H1 (cell line): ENCODE results near the gene KCNJ4.

Source experiments
- CHD1 ChIP-seq: IDR thresholded peaks from 2 replicates; pipeline ENCODE4 v1.6.1; 2012; ENCODE audit warnings: low read depth, low read length, improper control_type of control experiment
- CTCF ChIP-seq, 3 experiments: IDR thresholded peaks; 1 replicate in 2 of 3; 2 replicates in 1 of 3; pipeline versions ENCODE4 v1.5.1 to v1.6.1; 2011; ENCODE audit warnings: low read length in 3 of 3, mild to moderate bottlenecking in 3 of 3, inconsistent platforms in 2 of 3, low read depth in 1 of 3, moderate library complexity in 1 of 3; ENCODE audit not compliant: insufficient read depth in 1 of 3; ENCODE audit errors: control extremely low read depth in 1 of 3
- FOSL1 ChIP-seq: IDR thresholded peaks from 2 replicates; pipeline ENCODE4 v1.6.1; 2011; ENCODE audit warnings: mild to moderate bottlenecking, low read depth, low read length, moderate library complexity; ENCODE audit not compliant: insufficient read depth
- GTF2F1 ChIP-seq: IDR thresholded peaks from 2 replicates; pipeline ENCODE4 v1.6.1; 2012; ENCODE audit warnings: low read depth, low read length, improper control_type of control experiment, borderline replicate concordance
- KDM1A ChIP-seq: fragments of 200-600, 300-600 bp; sonication (generic); IDR thresholded peaks from 2 replicates; pipeline ENCODE4 v1.7.1; 2016; ENCODE audit warnings: mild to moderate bottlenecking, low read length, borderline replicate concordance
- POLR2A ChIP-seq, 2 experiments: IDR thresholded peaks; 1 replicate in 1 of 2; 2 replicates in 1 of 2; pipeline ENCODE4 v1.6.1; 2011; ENCODE audit warnings: low read depth in 2 of 2, low read length in 2 of 2, mild to moderate bottlenecking in 2 of 2; ENCODE audit errors: control extremely low read depth in 1 of 2
- ZNF274 ChIP-seq: IDR thresholded peaks from 2 replicates; pipeline ENCODE4 v1.7.0; 2012; ENCODE audit warnings: low read length, borderline replicate concordance; ENCODE audit errors: extremely low read depth
- TF ChIP-seq, protein P1 (sequence below): IDR thresholded peaks from 2 replicates; pipeline ENCODE4 v1.6.1; 2012; ENCODE audit warnings: inconsistent platforms

- TF ChIP-seq ZNF274 (no peak), CTCF (IDR thresholded peaks at IDR 0.05; ENCODE audit: control extremely low read depth in 1 of 3, insufficient read depth in 1 of 3, low read depth in 1 of 3, low read length in 3 of 3) (no peak), KDM1A (no peak), CHD1 (no peak), GTF2F1 (no peak), FOSL1 (no peak), POLR2A (IDR thresholded peaks at IDR 0.05; ENCODE audit: control extremely low read depth in 1 of 2, low read depth in 2 of 2, low read length in 2 of 2) (no peak)
- TF ChIP-seq, protein P1, sequence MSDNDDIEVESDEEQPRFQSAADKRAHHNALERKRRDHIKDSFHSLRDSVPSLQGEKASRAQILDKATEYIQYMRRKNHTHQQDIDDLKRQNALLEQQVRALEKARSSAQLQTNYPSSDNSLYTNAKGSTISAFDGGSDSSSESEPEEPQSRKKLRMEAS: no peak
Observed at GRCh38 chr22:38383417-38383816, 71.6 kb downstream of the KCNJ4 start.
